Right lobe of liver (tissue), 6 donors: Measurements from ENCODE around the gene BASP1. TPM values are rescaled to one million over a fixed set of nuclear protein-coding genes. Genes with fewer than 3 reads are reported as not detected.
A peak's percentile ranks its signal among the peaks of the same experiment; 100 is the strongest.

ENCODE experiments used
- ATAC-seq, 4 donors: fragments of 200-7000 bp; cut with Tn5 transposase; one replicate each; pipeline ENCODE4 v1.9.1; 2020; ENCODE audit warnings: mild to moderate bottlenecking in 4 of 4, moderate library complexity in 4 of 4
- DNase-seq, 3 donors: peaks; one replicate each; pipeline ENCODE4 v3.0.0-alpha.2; 2020
- H3K27ac ChIP-seq, 3 donors: fragments of 200-600 bp; one replicate each; pipeline ENCODE4 v1.8.0; 2022
- H3K27me3 ChIP-seq, 2 donors: fragments of 200-600 bp; one replicate each; pipeline ENCODE4 v1.8.0; 2022
- H3K36me3 ChIP-seq, 4 donors: fragments of 200-600 bp; sonication (generic) in 1 of 4; one replicate each; pipeline versions ENCODE4 v1.5.1 to v1.8.0; 2017 to 2022; ENCODE audit warnings: control low read depth in 1 of 4
- H3K4me1 ChIP-seq, 4 donors: fragments of 200-600 bp; sonication (generic) in 1 of 4; one replicate each; pipeline versions ENCODE4 v1.5.1 to v1.8.0; 2017 to 2022; ENCODE audit warnings: control low read depth in 1 of 4
- H3K4me3 ChIP-seq, 3 donors: fragments of 200-600 bp; one replicate each; pipeline ENCODE4 v1.8.0; 2022
- H3K9me3 ChIP-seq, 4 donors: fragments of 200-600 bp; sonication (generic) in 1 of 4; one replicate each; pipeline versions ENCODE4 v1.5.1 to v1.8.0; 2017 to 2022; ENCODE audit warnings: control low read depth in 1 of 4
- POLR2A ChIP-seq: fragments of 450-650 bp; IDR thresholded peaks from one replicate; pipeline ENCODE4 v1.6.1; 2017; ENCODE audit warnings: antibody characterized with exemption, mild to moderate bottlenecking
- WGBS: methylation state at CpG from one replicate; pipeline ENCODE4 v1.1.6; 2018; ENCODE audit warnings: low coverage, low lambda C conversion rate; ENCODE audit not compliant: insufficient coverage; ENCODE audit errors: missing lambda C conversion rate; 5-methylcytosine and 5-hydroxymethylcytosine counted together
- intact Hi-C, 2 donors: fragments of 100-400 bp; cut with DNase I; formaldehyde crosslinking; loops; one replicate each; pipeline versions ENCODE4 v1.11.2 to v1.14.1; 2022
- total RNA-seq, 6 experiments: library from RNA; depleted of rRNA in 2 of 6; stranded (reverse); fragments of >200 nt in 2 of 6; fragmentation: NEBNext Ultra II Directional in 3 of 6; extraction: Animal tissue kit (Norgen Biotek cat#: 25700) in 3 of 6; gene quantifications; one replicate each; pipeline versions ENCODE4 v1.1.0 to v1.2.4, GENCODE V29; 2016 to 2023
- TF ChIP-seq, protein P1 (sequence below), 4 donors: fragments of 200-600 bp in 3 of 4; fragments of 450-650 bp in 1 of 4; IDR thresholded peaks; one replicate each; pipeline versions ENCODE4 v1.5.1 to v1.8.0; 2016 to 2022; ENCODE audit warnings: antibody characterized with exemption in 4 of 4, mild to moderate bottlenecking in 2 of 4
- donor health status: DM: no; HTN: yes; CAD: no.
- donor health status: DM: no; HTN: no; CAD: no.
- donor health status: DM: no; HTN: no; CAD: no.
- donor health status: DM: no; HTN: yes; CAD: no.
- donor health status: DM: no; HTN: yes; CAD: no.

Gene BASP1
- total RNA-seq, 6 experiments from 2014 or later = 2.6 to 11.2 (median 4.7) TPM

DNA sequence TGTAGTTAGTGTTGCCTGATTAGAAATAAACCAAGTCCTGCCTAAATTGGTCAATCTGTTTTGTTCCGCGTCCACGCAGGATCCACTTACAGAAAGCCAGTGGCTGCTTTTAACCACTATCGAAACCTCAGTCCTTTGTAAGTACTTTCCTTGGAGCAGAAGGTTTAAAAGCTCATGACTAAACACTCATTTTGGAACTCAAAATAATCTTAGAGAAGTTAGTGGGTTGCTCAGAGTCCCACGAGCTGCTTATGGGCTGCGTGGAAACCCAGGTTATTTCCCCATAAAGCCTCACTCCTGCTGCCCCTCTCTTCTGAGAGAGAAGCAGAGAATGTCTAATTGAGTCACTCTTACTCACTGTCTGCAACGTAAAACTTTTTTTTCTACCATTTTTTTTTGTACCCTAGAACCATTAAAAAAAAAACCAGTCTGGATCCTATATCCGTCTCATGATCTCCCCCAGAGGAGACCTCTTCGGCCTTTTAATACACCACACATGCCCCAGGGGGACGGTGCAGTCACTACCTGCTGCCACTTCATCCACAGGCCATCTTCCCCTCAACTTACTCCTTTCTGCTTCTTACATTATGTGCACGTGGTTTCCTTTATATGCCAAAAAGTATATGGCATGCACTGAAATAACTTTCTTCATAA lies 7.6 kb downstream of the BASP1 start:
- H3K36me3 ChIP-seq = no peaks in the 10 kb centered on the region
- H3K27ac ChIP-seq = no peak overlapping the region
- H3K4me1 ChIP-seq = no peaks in the 10 kb centered on the region
- H3K9me3 ChIP-seq = no peaks in the 10 kb centered on the region
- 40% methylated on average over 10 of the region's 11 CpGs for WGBS
- intact Hi-C loops = loop anchor here in 1 of 2 donors (10.0 kb wide), 1 partner anchor 1070 kb away; no protein-coding TSS in a partner anchor
- no peak for TF ChIP-seq POLR2A
- TF ChIP-seq, protein P1, sequence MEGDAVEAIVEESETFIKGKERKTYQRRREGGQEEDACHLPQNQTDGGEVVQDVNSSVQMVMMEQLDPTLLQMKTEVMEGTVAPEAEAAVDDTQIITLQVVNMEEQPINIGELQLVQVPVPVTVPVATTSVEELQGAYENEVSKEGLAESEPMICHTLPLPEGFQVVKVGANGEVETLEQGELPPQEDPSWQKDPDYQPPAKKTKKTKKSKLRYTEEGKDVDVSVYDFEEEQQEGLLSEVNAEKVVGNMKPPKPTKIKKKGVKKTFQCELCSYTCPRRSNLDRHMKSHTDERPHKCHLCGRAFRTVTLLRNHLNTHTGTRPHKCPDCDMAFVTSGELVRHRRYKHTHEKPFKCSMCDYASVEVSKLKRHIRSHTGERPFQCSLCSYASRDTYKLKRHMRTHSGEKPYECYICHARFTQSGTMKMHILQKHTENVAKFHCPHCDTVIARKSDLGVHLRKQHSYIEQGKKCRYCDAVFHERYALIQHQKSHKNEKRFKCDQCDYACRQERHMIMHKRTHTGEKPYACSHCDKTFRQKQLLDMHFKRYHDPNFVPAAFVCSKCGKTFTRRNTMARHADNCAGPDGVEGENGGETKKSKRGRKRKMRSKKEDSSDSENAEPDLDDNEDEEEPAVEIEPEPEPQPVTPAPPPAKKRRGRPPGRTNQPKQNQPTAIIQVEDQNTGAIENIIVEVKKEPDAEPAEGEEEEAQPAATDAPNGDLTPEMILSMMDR (IDR thresholded peaks at IDR 0.05) = no peak
- H3K27me3 ChIP-seq = no peaks in the 10 kb centered on the region
- DNase-seq = no peak
- H3K4me3 ChIP-seq = no peak overlapping the region
- peak in 2 of 4 donors; percentile 13 to 15 for ATAC-seq

DNA sequence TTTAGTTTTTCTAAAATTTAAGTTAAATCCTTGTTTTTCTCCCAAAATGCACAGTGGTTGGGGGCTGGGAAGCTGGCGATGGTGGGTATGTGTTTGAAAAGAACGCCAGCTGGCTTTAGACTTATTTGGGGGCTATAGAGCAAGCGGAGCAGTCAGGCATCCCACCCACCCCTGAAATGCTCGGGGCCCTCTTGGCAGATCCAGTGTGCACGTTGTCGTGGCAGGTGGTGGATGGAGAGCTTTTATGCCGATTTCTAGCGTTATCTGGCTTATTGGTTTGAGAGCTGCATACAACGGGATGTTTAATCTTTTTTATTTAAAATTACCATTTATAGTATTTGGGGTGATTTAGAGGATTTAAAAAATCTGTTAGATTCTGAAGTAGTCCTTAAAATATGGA lies 8.1 kb downstream of the BASP1 start:
- no peak for TF ChIP-seq POLR2A
- TF ChIP-seq, protein P1 (IDR thresholded peaks at IDR 0.05) = no peak
- Histone ChIP-seq H3K9me3 (no peaks in the 10 kb centered on the region), H3K27ac (no peak overlapping the region), H3K4me1 (no peaks in the 10 kb centered on the region), H3K36me3 (no peaks in the 10 kb centered on the region), H3K4me3 (no peak overlapping the region), H3K27me3 (no peaks in the 10 kb centered on the region)
- ATAC-seq (no peak), DNase-seq (no peak)
- WGBS = 62% methylated on average over 9 of the region's 9 CpGs
- intact Hi-C loops = loop anchor here in 1 of 2 donors (10.0 kb wide), 1 partner anchor 1069 kb away; no protein-coding TSS in a partner anchor

DNA sequence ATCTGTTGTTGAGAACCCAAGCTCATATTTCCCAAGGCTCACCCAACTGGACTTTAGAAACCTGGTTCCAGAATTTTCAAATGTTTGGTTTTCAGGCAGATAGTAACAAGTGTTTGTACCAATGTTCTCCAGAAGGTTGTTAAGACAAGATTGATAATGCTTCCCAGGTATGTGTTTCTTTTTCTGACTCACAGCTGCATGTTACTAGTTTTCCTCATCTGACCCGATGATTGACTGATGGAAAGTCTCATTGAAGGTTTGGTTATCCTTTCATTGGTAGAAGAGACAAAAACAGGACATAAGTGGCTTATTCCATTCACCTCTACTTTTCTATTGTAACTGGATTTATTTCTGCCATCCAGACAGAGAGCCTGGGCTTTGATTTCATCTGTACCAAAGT lies 10.4 kb downstream of the BASP1 start:
- no peak for ATAC-seq

DNA sequence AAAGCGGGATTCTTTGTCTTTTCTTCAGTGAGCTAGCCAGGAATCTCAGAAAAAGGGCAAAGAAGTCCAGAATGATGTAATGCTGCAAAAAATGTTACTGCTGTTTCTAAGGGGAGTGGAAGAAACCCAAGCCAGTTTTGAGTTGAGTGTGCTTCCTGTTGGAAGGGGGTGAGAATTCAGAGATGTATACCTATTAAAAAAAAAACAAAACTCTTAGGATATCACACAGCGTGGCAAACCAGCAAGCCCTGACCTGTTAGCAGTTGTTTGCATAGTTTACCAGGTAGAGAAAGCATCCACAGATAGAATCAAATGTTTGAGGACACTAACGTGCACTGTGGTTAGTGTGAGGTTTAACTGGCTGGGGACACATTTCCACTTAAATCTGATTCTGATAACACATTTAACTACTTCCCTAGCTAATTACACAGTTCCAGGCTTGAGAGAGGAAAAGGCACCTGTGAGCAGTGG lies 11.4 kb downstream of the BASP1 start:
- no peaks in the 10 kb centered on the region for H3K36me3 ChIP-seq
- peak in 2 of 4 donors; percentile 20 to 30 for ATAC-seq
- WGBS = 27% methylated on average over 3 of the region's 3 CpGs
- H3K27ac ChIP-seq = no peak overlapping the region
- H3K4me1 ChIP-seq = no peaks in the 10 kb centered on the region
- DNase-seq = no peak
- intact Hi-C loops = loop anchor here in 1 of 2 donors (10.0 kb wide), 1 partner anchor 1066 kb away; no protein-coding TSS in a partner anchor
- no peak overlapping the region for H3K4me3 ChIP-seq
- no peaks in the 10 kb centered on the region for H3K27me3 ChIP-seq
- H3K9me3 ChIP-seq = no peaks in the 10 kb centered on the region
- TF ChIP-seq POLR2A = no peak
- TF ChIP-seq, protein P1 (IDR thresholded peaks at IDR 0.05) = no peak

More for the DNA sequence above, 10.4 kb downstream of the BASP1 start:
- no peak overlapping the region for H3K27ac ChIP-seq
- H3K4me1 ChIP-seq = no peaks in the 10 kb centered on the region
- no peak overlapping the region for H3K4me3 ChIP-seq
- WGBS = 22% methylated on average over 1 of the region's 1 CpG
- H3K27me3 ChIP-seq = no peaks in the 10 kb centered on the region
- H3K9me3 ChIP-seq = no peaks in the 10 kb centered on the region
- intact Hi-C loops = loop anchor here in 1 of 2 donors (10.0 kb wide), 1 partner anchor 1067 kb away; no protein-coding TSS in a partner anchor
- no peak for TF ChIP-seq POLR2A
- TF ChIP-seq, protein P1 (IDR thresholded peaks at IDR 0.05) = no peak
- no peaks in the 10 kb centered on the region for H3K36me3 ChIP-seq
- DNase-seq = no peak
